Measurements from ENCODE around the gene IMPA2.

GRCh38 chr18:11975723-11976122 is 5.6 kb upstream of the IMPA2 start:
- TF ChIP-seq CTCF (IDR thresholded peaks at IDR 0.05) (no peak), POLR2AphosphoS5 (IDR thresholded peaks at IDR 0.05) (no peak), POLR2A (IDR thresholded peaks at IDR 0.05) (no peak), EP300 (IDR thresholded peaks at IDR 0.05) (no peak)

Data from gastroesophageal sphincter (tissue), 3 donors.